HG03565 (cell line): ENCODE data around the gene KLHL1.
A peak's percentile ranks its signal among the peaks of the same experiment; 100 is the strongest.

Source experiments
- ATAC-seq: cut with Tn5 transposase; IDR thresholded peaks from one replicate; pipeline ENCODE4 v1.9.1; 2021; ENCODE audit warnings: mild to moderate bottlenecking, moderate library complexity; ENCODE audit not compliant: unreplicated experiment

KLHL1 gene

GRCh38 chr13:69882451-69882850 is 225.8 kb downstream of the KLHL1 start:
- no peak for ATAC-seq

- no peak for ATAC-seq
These were observed 228.3 kb downstream of the KLHL1 start for GRCh38 chr13:69879936-69880335.

- no peak for ATAC-seq
These were observed 235.8 kb downstream of the KLHL1 start for GRCh38 chr13:69872321-69873047.

- no peak for ATAC-seq
These were observed 241.7 kb downstream of the KLHL1 start for GRCh38 chr13:69866555-69866954.

- ATAC-seq: peak; percentile 96
These were observed 250.9 kb downstream of the KLHL1 start for GRCh38 chr13:69857183-69857821.

- no peak for ATAC-seq
These were observed 251.9 kb downstream of the KLHL1 start for GRCh38 chr13:69856331-69856730.

- ATAC-seq: no peak
These were observed 279.7 kb downstream of the KLHL1 start for GRCh38 chr13:69828527-69828926.

GRCh38 chr13:69820180-69820579 is 288.1 kb downstream of the KLHL1 start:
- no peak for ATAC-seq

GRCh38 chr13:69817333-69817869 is 290.9 kb downstream of the KLHL1 start:
- no peak for ATAC-seq

- ATAC-seq: no peak
These were observed 299.1 kb downstream of the KLHL1 start for GRCh38 chr13:69809152-69809551.

GRCh38 chr13:69796256-69796655 is 312.0 kb downstream of the KLHL1 start:
- ATAC-seq: no peak

- no peak for ATAC-seq
These were observed 314.3 kb downstream of the KLHL1 start for GRCh38 chr13:69793783-69794453.

- ATAC-seq: no peak
These were observed 331.3 kb downstream of the KLHL1 start for GRCh38 chr13:69776937-69777336.

GRCh38 chr13:69769608-69770007 is 338.6 kb downstream of the KLHL1 start:
- ATAC-seq: no peak

- no peak for ATAC-seq
These were observed 346.7 kb downstream of the KLHL1 start for GRCh38 chr13:69761581-69761980.

GRCh38 chr13:69755101-69755500 is 353.2 kb downstream of the KLHL1 start:
- ATAC-seq: no peak

GRCh38 chr13:69751259-69751658 is 357.0 kb downstream of the KLHL1 start:
- no peak for ATAC-seq

- no peak for ATAC-seq
These were observed 370.9 kb downstream of the KLHL1 start for GRCh38 chr13:69737129-69737935.

GRCh38 chr13:69721631-69722030 is 386.6 kb downstream of the KLHL1 start:
- ATAC-seq: no peak

- ATAC-seq: no peak
These were observed 387.8 kb downstream of the KLHL1 start for GRCh38 chr13:69720278-69720983.
